H9 (cell line): ENCODE measurements around the gene MAPK8IP1. TPM values are rescaled to one million over a fixed set of nuclear protein-coding genes. Genes with fewer than 3 reads are reported as not detected.

Experiments
- DNase-seq: peaks from one replicate; pipeline ENCODE4 v3.0.0-alpha.2; 2017
- H2AFZ ChIP-seq: one replicate; pipeline ENCODE4 v1.6.1; 2013; ENCODE audit warnings: mild to moderate bottlenecking, low read length, control low read depth, moderate library complexity
- H2AK5ac ChIP-seq: 2 replicates; pipeline ENCODE4 v1.6.1; 2013; ENCODE audit warnings: low read length, control low read depth, mixed read lengths; ENCODE audit not compliant: insufficient read length
- H2BK120ac ChIP-seq: one replicate; pipeline ENCODE4 v1.6.1; 2013; ENCODE audit warnings: low read depth, mild to moderate bottlenecking, low read length, control low read depth, inconsistent platforms; ENCODE audit not compliant: poor library complexity, severe bottlenecking
- H2BK12ac ChIP-seq: 2 replicates; pipeline ENCODE4 v1.6.1; 2013; ENCODE audit warnings: low read length, control low read depth, mixed read lengths, low read depth; ENCODE audit not compliant: insufficient read length
- H2BK15ac ChIP-seq: 2 replicates; pipeline ENCODE4 v1.6.1; 2013; ENCODE audit warnings: low read depth, low read length, control low read depth
- H2BK20ac ChIP-seq: one replicate; pipeline ENCODE4 v1.6.1; 2013; ENCODE audit warnings: low read depth, mild to moderate bottlenecking, low read length, control low read depth, inconsistent platforms; ENCODE audit not compliant: poor library complexity, severe bottlenecking
- H2BK5ac ChIP-seq: 2 replicates; pipeline ENCODE4 v1.6.1; 2013; ENCODE audit warnings: low read length, control low read depth, mixed read lengths; ENCODE audit not compliant: insufficient read length
- H3K14ac ChIP-seq: 2 replicates; pipeline ENCODE4 v1.6.1; 2013; ENCODE audit warnings: low read length, control low read depth; ENCODE audit not compliant: insufficient read depth
- H3K18ac ChIP-seq: 2 replicates; pipeline ENCODE4 v1.6.1; 2013; ENCODE audit warnings: low read depth, mild to moderate bottlenecking, mixed read lengths, low read length, control low read depth; ENCODE audit not compliant: insufficient read length
- H3K23ac ChIP-seq: 2 replicates; pipeline ENCODE4 v1.6.1; 2013; ENCODE audit warnings: low read length, control low read depth, mixed read lengths, low read depth; ENCODE audit not compliant: insufficient read length
- H3K23me2 ChIP-seq: 2 replicates; pipeline ENCODE4 v1.6.1; 2013; ENCODE audit warnings: low read depth, mild to moderate bottlenecking, mixed read lengths, low read length, control low read depth; ENCODE audit not compliant: insufficient read length, poor library complexity, severe bottlenecking
- H3K27ac ChIP-seq: 2 replicates; pipeline ENCODE4 v1.5.1; 2013; ENCODE audit warnings: low read length, control low read depth, mixed read lengths, low read depth; ENCODE audit not compliant: insufficient read length
- H3K27me3 ChIP-seq: 2 replicates; pipeline ENCODE4 v1.6.1; 2013; ENCODE audit warnings: low read length, control low read depth, inconsistent platforms; ENCODE audit not compliant: insufficient read depth
- H3K4ac ChIP-seq: 2 replicates; pipeline ENCODE4 v1.6.1; 2013; ENCODE audit warnings: low read depth, mild to moderate bottlenecking, control low read depth, inconsistent platforms, low read length, moderate library complexity
- H3K4me1 ChIP-seq: 2 replicates; pipeline ENCODE4 v1.6.1; 2013; ENCODE audit warnings: low read length, control low read depth, inconsistent platforms; ENCODE audit not compliant: insufficient read depth
- H3K4me2 ChIP-seq: 2 replicates; pipeline ENCODE4 v1.6.1; 2013; ENCODE audit warnings: low read length, control low read depth, mixed read lengths; ENCODE audit not compliant: insufficient read length, insufficient read depth
- H3K56ac ChIP-seq: 2 replicates; pipeline ENCODE4 v1.6.1; 2013; ENCODE audit warnings: low read depth, mild to moderate bottlenecking, mixed read lengths, low read length, control low read depth; ENCODE audit not compliant: insufficient read length
- H3K79me1 ChIP-seq: 2 replicates; pipeline ENCODE4 v1.6.1; 2013; ENCODE audit warnings: low read depth, mild to moderate bottlenecking, moderate library complexity, low read length, control low read depth, inconsistent platforms; ENCODE audit not compliant: insufficient read depth, poor library complexity, severe bottlenecking
- H3K79me2 ChIP-seq: 2 replicates; pipeline ENCODE4 v1.6.1; 2013; ENCODE audit warnings: low read length, control low read depth, inconsistent platforms; ENCODE audit not compliant: insufficient read depth
- H3K9ac ChIP-seq: 2 replicates; pipeline ENCODE4 v1.6.1; 2013; ENCODE audit warnings: low read length, control low read depth, mixed read lengths; ENCODE audit not compliant: insufficient read length; ENCODE audit errors: extremely low read depth
- H3K9me3 ChIP-seq: one replicate; pipeline ENCODE4 v1.6.1; 2013; ENCODE audit warnings: low read depth, low read length, inconsistent platforms; ENCODE audit not compliant: control insufficient read depth
- H3T11ph ChIP-seq: one replicate; pipeline ENCODE4 v1.6.1; 2013; ENCODE audit warnings: mild to moderate bottlenecking, low read length, control low read depth, inconsistent platforms
- H4K20me1 ChIP-seq: one replicate; pipeline ENCODE4 v1.6.1; 2013; ENCODE audit not compliant: control insufficient read depth, insufficient read length, insufficient read depth
- H4K5ac ChIP-seq: 2 replicates; pipeline ENCODE4 v1.6.1; 2013; ENCODE audit warnings: low read depth, mild to moderate bottlenecking, mixed read lengths, low read length, control low read depth; ENCODE audit not compliant: insufficient read length
- H4K8ac ChIP-seq: replicated peaks from 2 replicates; pipeline ENCODE4 v1.6.1; 2013; ENCODE audit warnings: low read length, control low read depth, mixed read lengths, low read depth; ENCODE audit not compliant: insufficient read length
- H4K91ac ChIP-seq: 2 replicates; pipeline ENCODE4 v1.6.1; 2013; ENCODE audit warnings: low read depth, mild to moderate bottlenecking, moderate library complexity, mixed read lengths, low read length, control low read depth; ENCODE audit not compliant: insufficient read length
- H3K27ac Mint-ChIP-seq, 3 experiments: 2 replicates in 2 of 3; 3 replicates in 1 of 3; pipeline ENCODE4 v1.8.0; 2020 to 2021; ENCODE audit warnings: mixed read lengths in 3 of 3, mild to moderate bottlenecking in 1 of 3, moderate library complexity in 1 of 3
- H3K27me3 Mint-ChIP-seq: 2 replicates; pipeline ENCODE4 v1.8.0; 2021; ENCODE audit warnings: low read depth, mild to moderate bottlenecking, moderate library complexity, mixed read lengths
- H3K36me3 Mint-ChIP-seq, 3 experiments: 2 replicates in 2 of 3; 3 replicates in 1 of 3; pipeline ENCODE4 v1.8.0; 2020 to 2021; ENCODE audit warnings: low read depth in 3 of 3, mixed read lengths in 3 of 3; ENCODE audit not compliant: insufficient read depth in 1 of 3
- H3K4me1 Mint-ChIP-seq, 2 experiments: 2 replicates each; pipeline ENCODE4 v1.8.0; 2020; ENCODE audit warnings: mixed read lengths in 2 of 2
- H3K4me3 Mint-ChIP-seq, 2 experiments: 2 replicates in 1 of 2; 3 replicates in 1 of 2; pipeline ENCODE4 v1.8.0; 2020 to 2021; ENCODE audit warnings: mild to moderate bottlenecking in 2 of 2, mixed read lengths in 2 of 2, moderate library complexity in 1 of 2
- H3K9me3 Mint-ChIP-seq, 2 experiments: 2 replicates in 1 of 2; 3 replicates in 1 of 2; pipeline ENCODE4 v1.8.0; 2020; ENCODE audit warnings: mild to moderate bottlenecking in 2 of 2, mixed read lengths in 2 of 2, moderate library complexity in 1 of 2
- WGBS: extraction: QIAGEN DNeasy Blood & Tissue Kit; methylation state at CpG from one replicate; pipeline ENCODE4 v1.1.7; 2013; ENCODE audit warnings: missing lambda C conversion rate, low lambda C conversion rate, mixed read lengths; ENCODE audit not compliant: insufficient read length; ENCODE audit errors: extremely low coverage; 5-methylcytosine and 5-hydroxymethylcytosine counted together
- total RNA-seq: library from RNA; stranded (reverse); gene quantifications from 2 replicates; pipeline ENCODE4 v1.2.1, GENCODE V29; 2021
- TF ChIP-seq, protein P1 (sequence below): fragments of 200-600 bp; sonication (generic); conservative IDR thresholded peaks from 3 replicates; pipeline ENCODE4 v1.8.0; 2021; ENCODE audit warnings: antibody characterized with exemption, mild to moderate bottlenecking

Gene MAPK8IP1
- total RNA-seq, 1 experiment from 2014 or later = 30.2 TPM

DNA sequence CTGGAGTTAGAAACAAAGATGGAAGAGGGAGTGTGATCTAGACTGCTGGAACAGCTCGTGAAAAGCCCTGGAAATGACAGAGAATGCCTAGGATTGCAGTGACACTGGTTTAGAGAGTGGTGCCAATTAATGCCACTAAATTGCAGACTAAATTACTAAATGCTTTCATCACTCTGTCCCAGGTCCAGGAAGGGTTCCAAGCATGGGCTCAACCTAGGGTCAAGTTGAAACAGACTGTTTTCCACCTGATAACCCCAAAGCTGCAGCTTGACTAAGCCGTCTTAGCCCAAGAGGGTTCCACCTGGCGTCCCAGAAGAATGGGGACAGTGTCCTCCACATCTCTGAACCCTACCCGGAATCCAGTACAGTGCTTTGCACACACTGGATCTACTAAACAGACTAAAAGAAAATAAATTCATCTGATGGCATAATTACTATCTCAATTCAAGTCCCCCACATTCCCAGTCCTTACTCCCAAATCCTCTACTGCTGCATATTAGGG, 39.2 kb upstream of the MAPK8IP1 start:
- peaks cover 7% of the 10 kb centered on the region; the same call in 1 of the 2 replicates for H3K27me3 ChIP-seq
- H3K23ac ChIP-seq = no peak overlapping the region
- peaks cover 6% of the 10 kb centered on the region for H3K23me2 ChIP-seq
- Mint-ChIP-seq H3K36me3 (no peaks in the 10 kb centered on the region; a peak in 1 of 7 replicates), H3K9me3 (peaks cover 0 to 3% of the 10 kb centered on the region in 2 experiments; a peak in 2 of 5 replicates), H3K27ac (no peak overlapping the region), H3K4me3 (peak overlapping the region in 1 of 2 experiments; percentile 88; a peak in 1 of 5 replicates), H3K4me1 (peaks cover 16 to 23% of the 10 kb centered on the region in 2 experiments), H3K27me3 (peaks cover 38% of the 10 kb centered on the region)
- TF ChIP-seq, protein P1, sequence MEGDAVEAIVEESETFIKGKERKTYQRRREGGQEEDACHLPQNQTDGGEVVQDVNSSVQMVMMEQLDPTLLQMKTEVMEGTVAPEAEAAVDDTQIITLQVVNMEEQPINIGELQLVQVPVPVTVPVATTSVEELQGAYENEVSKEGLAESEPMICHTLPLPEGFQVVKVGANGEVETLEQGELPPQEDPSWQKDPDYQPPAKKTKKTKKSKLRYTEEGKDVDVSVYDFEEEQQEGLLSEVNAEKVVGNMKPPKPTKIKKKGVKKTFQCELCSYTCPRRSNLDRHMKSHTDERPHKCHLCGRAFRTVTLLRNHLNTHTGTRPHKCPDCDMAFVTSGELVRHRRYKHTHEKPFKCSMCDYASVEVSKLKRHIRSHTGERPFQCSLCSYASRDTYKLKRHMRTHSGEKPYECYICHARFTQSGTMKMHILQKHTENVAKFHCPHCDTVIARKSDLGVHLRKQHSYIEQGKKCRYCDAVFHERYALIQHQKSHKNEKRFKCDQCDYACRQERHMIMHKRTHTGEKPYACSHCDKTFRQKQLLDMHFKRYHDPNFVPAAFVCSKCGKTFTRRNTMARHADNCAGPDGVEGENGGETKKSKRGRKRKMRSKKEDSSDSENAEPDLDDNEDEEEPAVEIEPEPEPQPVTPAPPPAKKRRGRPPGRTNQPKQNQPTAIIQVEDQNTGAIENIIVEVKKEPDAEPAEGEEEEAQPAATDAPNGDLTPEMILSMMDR = no peak
- H4K91ac ChIP-seq = no peak overlapping the region
- no peaks in the 10 kb centered on the region for H3K79me2 ChIP-seq
- H3K4me2 ChIP-seq = no peak overlapping the region
- no peak overlapping the region for H3K9ac ChIP-seq
- no CpG with 5 or more reads among the region's 4 CpGs for WGBS
- no peak overlapping the region for H3K18ac ChIP-seq
- no peak overlapping the region for H2BK15ac ChIP-seq
- H3K14ac ChIP-seq = no peak overlapping the region
- no peaks in the 10 kb centered on the region for H3K79me1 ChIP-seq
- H2BK20ac ChIP-seq = no peak overlapping the region
- H4K8ac ChIP-seq = no peak overlapping the region
- no peak overlapping the region for H4K5ac ChIP-seq
- DNase-seq = no peak
- H2BK5ac ChIP-seq = no peak overlapping the region
- no peak overlapping the region for H3K4ac ChIP-seq
- peaks cover 2% of the 10 kb centered on the region; the same call in 1 of the 2 replicates for H3K4me1 ChIP-seq
- H3K9me3 ChIP-seq = no peaks in the 10 kb centered on the region
- no peak overlapping the region for H2AFZ ChIP-seq
- no peak overlapping the region for H2BK12ac ChIP-seq
- H2BK120ac ChIP-seq = no peak overlapping the region
- no peak overlapping the region for H3K27ac ChIP-seq
- no peaks in the 10 kb centered on the region for H4K20me1 ChIP-seq
- H3K56ac ChIP-seq = no peak overlapping the region
- no peak overlapping the region for H3T11ph ChIP-seq
- no peak overlapping the region for H2AK5ac ChIP-seq
